MCF 10A (cell line): ENCODE measurements around the gene CACNG4. TPM values are rescaled to one million over a fixed set of nuclear protein-coding genes. Genes with fewer than 3 reads are reported as not detected.

Experiments
- BruUV-seq: library from RNA; stranded (reverse); fragments of 400-500 nt; replicated peaks from 2 replicates; lab custom pipeline; 2021; lab: Mats Ljungman, UMichigan
- CTCF ChIA-PET: fragments of 300-600 bp; sonication (Branson Sonifier 250); formaldehyde crosslinking; extraction: SDS; loops from one replicate; lab custom pipeline; 2021; ENCODE audit warnings: antibody characterized with exemption, inconsistent platforms; lab: Yijun Ruan, JAX
- POLR2A ChIA-PET: fragments of 300-600, 350-650 bp; sonication (Branson Sonifier 250); formaldehyde crosslinking; extraction: SDS; loops from one replicate; lab custom pipeline; 2020; ENCODE audit warnings: antibody characterized with exemption, inconsistent platforms; lab: Yijun Ruan, JAX
- DNase-seq: peaks from one replicate; pipeline ENCODE4 v3.0.0-alpha.2; 2018; ENCODE audit not compliant: unreplicated experiment
- H3K27ac Mint-ChIP-seq: one replicate; pipeline ENCODE4 v1.8.0; 2022; ENCODE audit warnings: mild to moderate bottlenecking, low read depth, mixed read lengths; ENCODE audit not compliant: unreplicated experiment
- H3K27me3 Mint-ChIP-seq: one replicate; pipeline ENCODE4 v1.8.0; 2022; ENCODE audit warnings: mixed read lengths; ENCODE audit not compliant: insufficient read depth, unreplicated experiment
- H3K36me3 Mint-ChIP-seq: one replicate; pipeline ENCODE4 v1.8.0; 2022; ENCODE audit warnings: mild to moderate bottlenecking, moderate library complexity, mixed read lengths; ENCODE audit not compliant: insufficient read depth, unreplicated experiment
- H3K4me1 Mint-ChIP-seq: one replicate; pipeline ENCODE4 v1.8.0; 2022; ENCODE audit warnings: mixed read lengths; ENCODE audit not compliant: insufficient read depth, unreplicated experiment
- H3K4me3 Mint-ChIP-seq: one replicate; pipeline ENCODE4 v1.8.0; 2022; ENCODE audit warnings: mild to moderate bottlenecking, moderate library complexity, mixed read lengths; ENCODE audit not compliant: unreplicated experiment
- H3K9me3 Mint-ChIP-seq: one replicate; pipeline ENCODE4 v1.8.0; 2022; ENCODE audit warnings: mixed read lengths; ENCODE audit not compliant: unreplicated experiment
- CTCF ChIP-seq: fragments of 200-600 bp; IDR thresholded peaks from one replicate; pipeline ENCODE4 v1.8.0; 2022; ENCODE audit warnings: antibody characterized with exemption, mild to moderate bottlenecking; ENCODE audit not compliant: unreplicated experiment
- intact Hi-C: fragments of 100-400 bp; cut with micrococcal nuclease; formaldehyde crosslinking; loops from 2 replicates; pipeline ENCODE4 v1.14.1; 2022
- total RNA-seq: library from RNA; stranded (reverse); gene quantifications from 2 replicates; pipeline ENCODE4 v1.2.3, GENCODE V29; 2022

Gene CACNG4
- total RNA-seq, 1 experiment from 2014 or later: not detected

- H3K27me3 Mint-ChIP-seq: no peaks in the 10 kb centered on the region
- H3K36me3 Mint-ChIP-seq: no peaks in the 10 kb centered on the region
- intact Hi-C loops: no loop called here
- ChIA-PET CTCF (interaction anchor here (0.6 to 1.4 kb wide), 3 partner anchors 8 to 1194 kb away, joined by 3 read pairs; no protein-coding TSS in a partner anchor), POLR2A (interaction anchor here (0.6 to 1.2 kb wide), 8 partner anchors 30 to 634 kb away, joined by 3 to 4 read pairs (median 3); no protein-coding TSS in a partner anchor)
- H3K4me3 Mint-ChIP-seq: peak overlapping the region; percentile 49
- no peak for TF ChIP-seq CTCF
- peak; percentile 95 for DNase-seq
- BruUV-seq: no TSS peak
- H3K9me3 Mint-ChIP-seq: no peaks in the 10 kb centered on the region
- H3K4me1 Mint-ChIP-seq: peaks cover 37% of the 10 kb centered on the region
- peak overlapping the region; percentile 84 for H3K27ac Mint-ChIP-seq
These were observed 12.4 kb upstream of the CACNG4 start for GRCh38 chr17:66952031-66952524.

- ChIA-PET CTCF (interaction anchor here (1.1 to 1.4 kb wide), 2 partner anchors 9 to 25 kb away, joined by 3 read pairs; no protein-coding TSS in a partner anchor), POLR2A (interaction anchor here (0.6 to 1.2 kb wide), 7 partner anchors 9 to 480 kb away, joined by 3 to 4 read pairs (median 3); no protein-coding TSS in a partner anchor)
- no peak for TF ChIP-seq CTCF
- no peaks in the 10 kb centered on the region for H3K36me3 Mint-ChIP-seq
- no peaks in the 10 kb centered on the region for H3K9me3 Mint-ChIP-seq
- H3K4me1 Mint-ChIP-seq: peaks cover 37% of the 10 kb centered on the region
- H3K4me3 Mint-ChIP-seq: no peak overlapping the region
- no peak for DNase-seq
- intact Hi-C loops: no loop called here
- H3K27ac Mint-ChIP-seq: peak overlapping the region; percentile 84
- no TSS peak for BruUV-seq
- H3K27me3 Mint-ChIP-seq: no peaks in the 10 kb centered on the region
These were observed 11.6 kb upstream of the CACNG4 start for GRCh38 chr17:66952681-66953629.

GRCh38 chr17:66953630-66954020, 10.9 kb upstream of the CACNG4 start:
- H3K27me3 Mint-ChIP-seq: no peaks in the 10 kb centered on the region

More at GRCh38 chr17:66953630-66954020, 10.9 kb upstream of the CACNG4 start:
- Mint-ChIP-seq H3K9me3 (no peaks in the 10 kb centered on the region), H3K4me1 (peaks cover 33% of the 10 kb centered on the region), H3K36me3 (no peaks in the 10 kb centered on the region), H3K27ac (peak overlapping the region; percentile 35), H3K4me3 (no peak overlapping the region)
- POLR2A ChIA-PET: interaction anchor here (0.8 kb wide), 1 partner anchor 9 kb away, joined by 3 read pairs; no protein-coding TSS in a partner anchor
- TF ChIP-seq CTCF: no peak
- DNase-seq: peak; percentile 18
- intact Hi-C loops: no loop called here
- no TSS peak for BruUV-seq
- CTCF ChIA-PET: interaction anchor here (1.4 kb wide), 1 partner anchor 9 kb away, joined by 3 read pairs; no protein-coding TSS in a partner anchor
